ENCODE data around the gene AMMECR1. TPM values are rescaled to one million over a fixed set of nuclear protein-coding genes. Genes with fewer than 3 reads are reported as not detected.

Gene AMMECR1
- total RNA-seq, 2 experiments from 2014 or later, result 3.7 to 4.1 TPM

- CTCF ChIA-PET, result interaction anchor here (0.6 kb wide), 1 partner anchor 97 kb away, joined by 6 read pairs; no protein-coding TSS in a partner anchor
- intact Hi-C loops (cut with micrococcal nuclease), result no loop called here
These were observed 9.7 kb downstream of the AMMECR1 start for GRCh38 chrX:110308220-110308619.

GRCh38 chrX:110304884-110305283 is 13.0 kb downstream of the AMMECR1 start:
- CTCF ChIA-PET, result no interaction called here
- Mint-ChIP-seq H3K27ac (no peak overlapping the region), H3K27me3 (ENCODE audit: low read depth) (no peaks in the 10 kb centered on the region)

More at GRCh38 chrX:110308220-110308619, 9.7 kb downstream of the AMMECR1 start:
- Mint-ChIP-seq H3K4me3 (no peak overlapping the region), H3K9me3 (no peaks in the 10 kb centered on the region), H3K27me3 (ENCODE audit: low read depth) (no peaks in the 10 kb centered on the region), H3K4me1 (ENCODE audit: low read depth) (peaks cover 55% of the 10 kb centered on the region), H3K36me3 (ENCODE audit: low read depth) (no peaks in the 10 kb centered on the region), H3K27ac (no peak overlapping the region)
- no peak for DNase-seq

GRCh38 chrX:110304371-110304770 is 13.5 kb downstream of the AMMECR1 start:
- H3K27ac Mint-ChIP-seq, result no peak overlapping the region
- no peak overlapping the region for H3K4me3 Mint-ChIP-seq
- CTCF ChIA-PET, result no interaction called here

More at GRCh38 chrX:110304884-110305283, 13.0 kb downstream of the AMMECR1 start:
- DNase-seq, result no peak
- Mint-ChIP-seq H3K4me1 (ENCODE audit: low read depth) (peaks cover 28% of the 10 kb centered on the region), H3K9me3 (no peaks in the 10 kb centered on the region), H3K4me3 (no peak overlapping the region), H3K36me3 (ENCODE audit: low read depth) (peaks cover 5% of the 10 kb centered on the region)
- intact Hi-C loops (cut with micrococcal nuclease), result no loop called here

GRCh38 chrX:110302975-110303374 is 14.9 kb downstream of the AMMECR1 start:
- H3K27me3 Mint-ChIP-seq (ENCODE audit: low read depth), result no peaks in the 10 kb centered on the region
- no peak overlapping the region for H3K27ac Mint-ChIP-seq
- H3K4me1 Mint-ChIP-seq (ENCODE audit: low read depth), result peaks cover 21% of the 10 kb centered on the region
- H3K9me3 Mint-ChIP-seq, result no peaks in the 10 kb centered on the region
- CTCF ChIA-PET, result no interaction called here
- peaks cover 9% of the 10 kb centered on the region for H3K36me3 Mint-ChIP-seq (ENCODE audit: low read depth)
- DNase-seq, result no peak
- intact Hi-C loops (cut with micrococcal nuclease), result no loop called here
- H3K4me3 Mint-ChIP-seq, result no peak overlapping the region

More at GRCh38 chrX:110304371-110304770, 13.5 kb downstream of the AMMECR1 start:
- H3K4me1 Mint-ChIP-seq (ENCODE audit: low read depth), result peaks cover 23% of the 10 kb centered on the region
- no peaks in the 10 kb centered on the region for H3K9me3 Mint-ChIP-seq
- DNase-seq, result no peak
- peaks cover 7% of the 10 kb centered on the region for H3K36me3 Mint-ChIP-seq (ENCODE audit: low read depth)
- intact Hi-C loops (cut with micrococcal nuclease), result no loop called here
- no peaks in the 10 kb centered on the region for H3K27me3 Mint-ChIP-seq (ENCODE audit: low read depth)

GRCh38 chrX:110301194-110301593 is 16.7 kb downstream of the AMMECR1 start:
- Mint-ChIP-seq H3K27ac (no peak overlapping the region), H3K4me1 (ENCODE audit: low read depth) (peaks cover 21% of the 10 kb centered on the region), H3K27me3 (ENCODE audit: low read depth) (no peaks in the 10 kb centered on the region), H3K36me3 (ENCODE audit: low read depth) (peaks cover 16% of the 10 kb centered on the region), H3K4me3 (no peak overlapping the region), H3K9me3 (peaks cover 8% of the 10 kb centered on the region)
- DNase-seq, result no peak
- CTCF ChIA-PET, result no interaction called here
- intact Hi-C loops (cut with micrococcal nuclease), result no loop called here

GRCh38 chrX:110294087-110294486 is 23.8 kb downstream of the AMMECR1 start:
- H3K27ac Mint-ChIP-seq, result no peak overlapping the region
- CTCF ChIA-PET, result no interaction called here
- H3K9me3 Mint-ChIP-seq, result peaks cover 9% of the 10 kb centered on the region
- H3K27me3 Mint-ChIP-seq (ENCODE audit: low read depth), result no peaks in the 10 kb centered on the region
- peaks cover 7% of the 10 kb centered on the region for H3K4me1 Mint-ChIP-seq (ENCODE audit: low read depth)
- no peak overlapping the region for H3K4me3 Mint-ChIP-seq
- intact Hi-C loops (cut with micrococcal nuclease), result no loop called here
- peaks cover 11% of the 10 kb centered on the region for H3K36me3 Mint-ChIP-seq (ENCODE audit: low read depth)
- DNase-seq, result no peak

GRCh38 chrX:110293658-110294057 is 24.2 kb downstream of the AMMECR1 start:
- H3K4me3 Mint-ChIP-seq, result no peak overlapping the region
- peaks cover 9% of the 10 kb centered on the region for H3K9me3 Mint-ChIP-seq
- CTCF ChIA-PET, result no interaction called here
- H3K27ac Mint-ChIP-seq, result no peak overlapping the region
- no peak for DNase-seq
- peaks cover 11% of the 10 kb centered on the region for H3K4me1 Mint-ChIP-seq (ENCODE audit: low read depth)
- intact Hi-C loops (cut with micrococcal nuclease), result no loop called here
- no peaks in the 10 kb centered on the region for H3K27me3 Mint-ChIP-seq (ENCODE audit: low read depth)
- peaks cover 11% of the 10 kb centered on the region for H3K36me3 Mint-ChIP-seq (ENCODE audit: low read depth)

GRCh38 chrX:110287605-110288004 is 30.3 kb downstream of the AMMECR1 start:
- CTCF ChIA-PET, result no interaction called here
- DNase-seq, result no peak
- intact Hi-C loops (cut with micrococcal nuclease), result no loop called here
- no peaks in the 10 kb centered on the region for H3K9me3 Mint-ChIP-seq
- no peak overlapping the region for H3K4me3 Mint-ChIP-seq
- H3K27me3 Mint-ChIP-seq (ENCODE audit: low read depth), result no peaks in the 10 kb centered on the region
- H3K36me3 Mint-ChIP-seq (ENCODE audit: low read depth), result peaks cover 7% of the 10 kb centered on the region
- H3K27ac Mint-ChIP-seq, result no peak overlapping the region
- H3K4me1 Mint-ChIP-seq (ENCODE audit: low read depth), result peaks cover 12% of the 10 kb centered on the region

GRCh38 chrX:110286106-110286505 is 31.8 kb downstream of the AMMECR1 start:
- Mint-ChIP-seq H3K27me3 (ENCODE audit: low read depth) (no peaks in the 10 kb centered on the region), H3K4me3 (no peak overlapping the region), H3K9me3 (no peaks in the 10 kb centered on the region), H3K36me3 (ENCODE audit: low read depth) (peaks cover 5% of the 10 kb centered on the region), H3K4me1 (ENCODE audit: low read depth) (peaks cover 21% of the 10 kb centered on the region), H3K27ac (no peak overlapping the region)
- no peak for DNase-seq
- intact Hi-C loops (cut with micrococcal nuclease), result no loop called here
- CTCF ChIA-PET, result no interaction called here

GRCh38 chrX:110284159-110284558 is 33.7 kb downstream of the AMMECR1 start:
- Mint-ChIP-seq H3K36me3 (ENCODE audit: low read depth) (peaks cover 5% of the 10 kb centered on the region), H3K4me3 (no peak overlapping the region), H3K4me1 (ENCODE audit: low read depth) (peaks cover 19% of the 10 kb centered on the region), H3K9me3 (no peaks in the 10 kb centered on the region), H3K27ac (no peak overlapping the region), H3K27me3 (ENCODE audit: low read depth) (no peaks in the 10 kb centered on the region)
- no peak for DNase-seq
- CTCF ChIA-PET, result no interaction called here
- intact Hi-C loops (cut with micrococcal nuclease), result loop anchor here (2.0 kb wide), 1 partner anchor 43 kb away; no protein-coding TSS in a partner anchor

GRCh38 chrX:110282922-110283321 is 35.0 kb downstream of the AMMECR1 start:
- peaks cover 18% of the 10 kb centered on the region for H3K4me1 Mint-ChIP-seq (ENCODE audit: low read depth)

GRCh38 chrX:110281377-110281776 is 36.5 kb downstream of the AMMECR1 start:
- Mint-ChIP-seq H3K27me3 (ENCODE audit: low read depth) (no peaks in the 10 kb centered on the region), H3K4me3 (no peak overlapping the region), H3K9me3 (no peaks in the 10 kb centered on the region), H3K4me1 (ENCODE audit: low read depth) (peaks cover 26% of the 10 kb centered on the region), H3K36me3 (ENCODE audit: low read depth) (peaks cover 4% of the 10 kb centered on the region), H3K27ac (no peak overlapping the region)
- intact Hi-C loops (cut with micrococcal nuclease), result no loop called here
- no peak for DNase-seq
- CTCF ChIA-PET, result no interaction called here

More at GRCh38 chrX:110282922-110283321, 35.0 kb downstream of the AMMECR1 start:
- no peaks in the 10 kb centered on the region for H3K9me3 Mint-ChIP-seq
- H3K27ac Mint-ChIP-seq, result no peak overlapping the region
- intact Hi-C loops (cut with micrococcal nuclease), result no loop called here
- CTCF ChIA-PET, result interaction anchor here (1.0 kb wide), 1 partner anchor 13 kb away, joined by 3 read pairs; no protein-coding TSS in a partner anchor
- H3K27me3 Mint-ChIP-seq (ENCODE audit: low read depth), result no peaks in the 10 kb centered on the region
- H3K36me3 Mint-ChIP-seq (ENCODE audit: low read depth), result peaks cover 5% of the 10 kb centered on the region
- no peak for DNase-seq
- H3K4me3 Mint-ChIP-seq, result no peak overlapping the region

GRCh38 chrX:110280954-110281353 is 36.9 kb downstream of the AMMECR1 start:
- no peak overlapping the region for H3K4me3 Mint-ChIP-seq
- H3K27ac Mint-ChIP-seq, result no peak overlapping the region
- no peaks in the 10 kb centered on the region for H3K9me3 Mint-ChIP-seq
- CTCF ChIA-PET, result no interaction called here
- H3K36me3 Mint-ChIP-seq (ENCODE audit: low read depth), result peaks cover 4% of the 10 kb centered on the region
- peaks cover 25% of the 10 kb centered on the region for H3K4me1 Mint-ChIP-seq (ENCODE audit: low read depth)
- no peaks in the 10 kb centered on the region for H3K27me3 Mint-ChIP-seq (ENCODE audit: low read depth)
- intact Hi-C loops (cut with micrococcal nuclease), result no loop called here
- DNase-seq, result no peak

Measured in activated naive CD4-positive, alpha-beta T cell treated with anti-CD3 and anti-CD28 coated beads for 36 hours (primary cell).